ENCODE measurements around the gene SART3. TPM values are rescaled to one million over a fixed set of nuclear protein-coding genes. Genes with fewer than 3 reads are reported as not detected.

SART3 gene
- total and polyA plus RNA-seq, 8 donors, result 11.7 to 106 (median 51.1) TPM

GRCh38 chr12:108600702-108601007 lies 39.7 kb upstream of the SART3 start:
- intact Hi-C loops (cut with DNase I; ENCODE audit: low total_unique reads), result no loop called here
- Histone ChIP-seq H3K4me1 (peaks cover 0 to 3% (median 0%) of the 10 kb centered on the region in 4 donors), H3K36me3 (no peaks in the 10 kb centered on the region), H3K27ac (no peak overlapping the region), H3K4me3 (no peak overlapping the region), H3K27me3 (peaks cover 0 to 5% (median 0%) of the 10 kb centered on the region in 3 donors), H3K9me3 (no peaks in the 10 kb centered on the region)
- no peak for DNase-seq
- 28 to 59% (median 36%) methylated on average over 4 of the region's 4 CpGs for WGBS, 5 donors
- TF ChIP-seq POLR2AphosphoS5 (IDR thresholded peaks at IDR 0.05), result no peak
- TF ChIP-seq POLR2A (IDR thresholded peaks at IDR 0.05), result no peak
- no peak for TF ChIP-seq EP300 (IDR thresholded peaks at IDR 0.05)
- no peak for TF ChIP-seq CTCF (IDR thresholded peaks at IDR 0.05)

- DNase-seq, result no peak
- intact Hi-C loops (cut with DNase I; ENCODE audit: low total_unique reads), result no loop called here
- H3K27me3 ChIP-seq, result peaks cover 0 to 5% (median 0%) of the 10 kb centered on the region in 3 donors
- no peak overlapping the region for H3K27ac ChIP-seq
- no peaks in the 10 kb centered on the region for H3K9me3 ChIP-seq
- 68 to 76% (median 72%) methylated on average over 10 of the region's 10 CpGs for WGBS, 5 donors
- no peak for TF ChIP-seq EP300 (IDR thresholded peaks at IDR 0.05)
- no peak for TF ChIP-seq POLR2AphosphoS5 (IDR thresholded peaks at IDR 0.05)
- no peak for TF ChIP-seq CTCF (IDR thresholded peaks at IDR 0.05)
- TF ChIP-seq POLR2A (IDR thresholded peaks at IDR 0.05), result no peak
- peaks cover 0 to 3% (median 0%) of the 10 kb centered on the region in 4 donors for H3K4me1 ChIP-seq
- H3K4me3 ChIP-seq, result no peak overlapping the region
- H3K36me3 ChIP-seq, result no peaks in the 10 kb centered on the region
Measured at GRCh38 chr12:108599948-108600701, 39.2 kb upstream of the SART3 start.

- TF ChIP-seq EP300 (IDR thresholded peaks at IDR 0.05) (no peak), POLR2A (IDR thresholded peaks at IDR 0.05) (no peak), POLR2AphosphoS5 (IDR thresholded peaks at IDR 0.05) (no peak), CTCF (IDR thresholded peaks at IDR 0.05) (no peak)
- intact Hi-C loops (cut with DNase I; ENCODE audit: low total_unique reads), result no loop called here
- peaks cover 0 to 2% (median 0%) of the 10 kb centered on the region in 4 donors for H3K4me1 ChIP-seq
- DNase-seq, result no peak
- no peak overlapping the region for H3K4me3 ChIP-seq
- no peak overlapping the region for H3K27ac ChIP-seq
- WGBS, 5 donors, result 64 to 77% (median 69%) methylated on average over 3 to 6 of the region's 6 CpGs
- H3K27me3 ChIP-seq, result peaks cover 0 to 5% (median 0%) of the 10 kb centered on the region in 3 donors
- H3K9me3 ChIP-seq, result no peaks in the 10 kb centered on the region
- no peaks in the 10 kb centered on the region for H3K36me3 ChIP-seq
Measured at GRCh38 chr12:108599541-108599940, 38.6 kb upstream of the SART3 start.

- Histone ChIP-seq H3K36me3 (no peaks in the 10 kb centered on the region), H3K4me3 (no peak overlapping the region), H3K27ac (peak overlapping the region; percentile 31 to 65 (median 53)), H3K9me3 (no peaks in the 10 kb centered on the region), H3K4me1 (no peaks in the 10 kb centered on the region), H3K27me3 (peaks cover 0 to 5% (median 0%) of the 10 kb centered on the region in 3 donors)
- intact Hi-C loops (cut with DNase I; ENCODE audit: low total_unique reads), result no loop called here
- TF ChIP-seq POLR2AphosphoS5 (IDR thresholded peaks at IDR 0.05), result no peak
- WGBS, 5 donors, result 81 to 88% (median 86%) methylated on average over 11 of the region's 11 CpGs
- DNase-seq, result no peak
Measured at GRCh38 chr12:108598553-108599250, 37.7 kb upstream of the SART3 start.
